MM.1S (cell line): ENCODE results near the gene AQP12A.

Experiments used
- EZH2 ChIP-seq: fragments of 300-600 bp; sonication (generic); optimal IDR thresholded peaks from 2 replicates; pipeline ENCODE3; 2017; ENCODE audit warnings: low read depth, mild to moderate bottlenecking, antibody characterized with exemption, low read length, mixed read lengths
- EZH2phosphoT487 ChIP-seq: fragments of 300-600 bp; sonication (generic); IDR thresholded peaks from 2 replicates; pipeline ENCODE4 v1.6.1; 2018; ENCODE audit warnings: antibody characterized with exemption, low read length
- TF ChIP-seq, protein P1 (sequence below): fragments of 300-600 bp; sonication (generic); IDR thresholded peaks from 2 replicates; pipeline ENCODE4 v1.5.1; 2016; ENCODE audit warnings: antibody characterized with exemption, low read length, mixed read lengths

DNA sequence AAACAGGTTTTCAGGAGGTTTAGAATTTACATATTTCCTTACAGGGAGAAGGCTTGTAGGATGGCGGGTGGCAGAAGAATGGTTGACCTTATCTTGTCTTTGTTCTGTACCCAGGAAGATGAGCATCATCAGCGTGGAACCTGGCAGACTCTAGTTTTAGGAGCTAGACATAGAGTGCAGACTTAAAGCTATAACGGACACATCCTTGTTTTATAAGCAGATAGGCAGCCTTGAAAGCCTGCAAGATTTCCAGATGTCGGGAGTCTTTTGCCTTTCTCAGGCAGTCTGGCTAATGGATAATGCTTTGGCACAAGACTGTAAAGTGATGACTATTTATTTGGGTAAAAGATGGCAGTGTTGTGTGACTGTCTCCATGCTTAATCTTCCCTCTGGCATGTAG is 20.7 kb upstream of the AQP12A start:
- TF ChIP-seq, protein P1, sequence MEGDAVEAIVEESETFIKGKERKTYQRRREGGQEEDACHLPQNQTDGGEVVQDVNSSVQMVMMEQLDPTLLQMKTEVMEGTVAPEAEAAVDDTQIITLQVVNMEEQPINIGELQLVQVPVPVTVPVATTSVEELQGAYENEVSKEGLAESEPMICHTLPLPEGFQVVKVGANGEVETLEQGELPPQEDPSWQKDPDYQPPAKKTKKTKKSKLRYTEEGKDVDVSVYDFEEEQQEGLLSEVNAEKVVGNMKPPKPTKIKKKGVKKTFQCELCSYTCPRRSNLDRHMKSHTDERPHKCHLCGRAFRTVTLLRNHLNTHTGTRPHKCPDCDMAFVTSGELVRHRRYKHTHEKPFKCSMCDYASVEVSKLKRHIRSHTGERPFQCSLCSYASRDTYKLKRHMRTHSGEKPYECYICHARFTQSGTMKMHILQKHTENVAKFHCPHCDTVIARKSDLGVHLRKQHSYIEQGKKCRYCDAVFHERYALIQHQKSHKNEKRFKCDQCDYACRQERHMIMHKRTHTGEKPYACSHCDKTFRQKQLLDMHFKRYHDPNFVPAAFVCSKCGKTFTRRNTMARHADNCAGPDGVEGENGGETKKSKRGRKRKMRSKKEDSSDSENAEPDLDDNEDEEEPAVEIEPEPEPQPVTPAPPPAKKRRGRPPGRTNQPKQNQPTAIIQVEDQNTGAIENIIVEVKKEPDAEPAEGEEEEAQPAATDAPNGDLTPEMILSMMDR, result no peak
- no peak for TF ChIP-seq EZH2
- TF ChIP-seq EZH2phosphoT487, result no peak
